Trophoblast cell (in vitro differentiated cells and primary cell): ENCODE measurements around the gene UGT1A10.
A peak's percentile ranks its signal among the peaks of the same experiment; 100 is the strongest.

Experiments used
- DNase-seq, 2 donors: peaks; one replicate each; pipeline ENCODE4 v3.0.0-alpha.2; 2016
- H2AFZ ChIP-seq: 2 replicates; pipeline ENCODE4 v1.6.1; 2013; ENCODE audit warnings: low read length, moderate library complexity, mild to moderate bottlenecking; ENCODE audit not compliant: insufficient read depth, poor library complexity
- H2AK5ac ChIP-seq: 2 replicates; pipeline ENCODE4 v1.6.1; 2013; ENCODE audit warnings: mild to moderate bottlenecking, low read length
- H2BK120ac ChIP-seq: 2 replicates; pipeline ENCODE4 v1.6.1; 2013; ENCODE audit warnings: low read length, mild to moderate bottlenecking, moderate library complexity; ENCODE audit not compliant: insufficient read depth, poor library complexity
- H2BK12ac ChIP-seq: 2 replicates; pipeline ENCODE4 v1.6.1; 2013; ENCODE audit warnings: mild to moderate bottlenecking, low read length, moderate library complexity
- H2BK5ac ChIP-seq: 2 replicates; pipeline ENCODE4 v1.6.1; 2013; ENCODE audit warnings: low read length, low read depth, moderate library complexity, mild to moderate bottlenecking; ENCODE audit not compliant: poor library complexity
- H3K14ac ChIP-seq: 2 replicates; pipeline ENCODE4 v1.6.1; 2013; ENCODE audit warnings: mild to moderate bottlenecking, low read length
- H3K18ac ChIP-seq: 2 replicates; pipeline ENCODE4 v1.6.1; 2013; ENCODE audit warnings: mild to moderate bottlenecking, low read length
- H3K23ac ChIP-seq: 2 replicates; pipeline ENCODE4 v1.6.1; 2013; ENCODE audit warnings: low read length
- H3K27ac ChIP-seq: 2 replicates; pipeline ENCODE4 v1.5.1; 2013; ENCODE audit warnings: low read depth, mild to moderate bottlenecking, inconsistent platforms, low read length, moderate library complexity
- H3K27me3 ChIP-seq: 2 replicates; pipeline ENCODE4 v1.6.1; 2013; ENCODE audit warnings: inconsistent platforms, mild to moderate bottlenecking, low read length, moderate library complexity; ENCODE audit not compliant: insufficient read depth
- H3K36me3 ChIP-seq, 2 experiments: 1 replicate in 1 of 2; 2 replicates in 1 of 2; pipeline ENCODE4 v1.6.1; 2013; ENCODE audit warnings: low read length in 2 of 2, mild to moderate bottlenecking in 2 of 2, moderate library complexity in 1 of 2; ENCODE audit not compliant: insufficient read depth in 2 of 2, control insufficient read depth in 1 of 2
- H3K4ac ChIP-seq: 2 replicates; pipeline ENCODE4 v1.6.1; 2013; ENCODE audit warnings: low read depth, mild to moderate bottlenecking, low read length, moderate library complexity
- H3K4me1 ChIP-seq, 2 experiments: 1 replicate in 1 of 2; 2 replicates in 1 of 2; pipeline ENCODE4 v1.6.1; 2013; ENCODE audit warnings: low read length in 2 of 2, mild to moderate bottlenecking in 2 of 2, moderate library complexity in 1 of 2; ENCODE audit not compliant: insufficient read depth in 2 of 2, control insufficient read depth in 1 of 2
- H3K4me2 ChIP-seq: 2 replicates; pipeline ENCODE4 v1.6.1; 2013; ENCODE audit warnings: inconsistent platforms, mild to moderate bottlenecking, low read length, moderate library complexity
- H3K4me3 ChIP-seq: 2 replicates; pipeline ENCODE4 v1.5.1; 2013; ENCODE audit warnings: mild to moderate bottlenecking, low read depth, low read length, inconsistent platforms
- H3K79me1 ChIP-seq: one replicate; pipeline ENCODE4 v1.6.1; 2013; ENCODE audit warnings: low read length
- H3K79me2 ChIP-seq: 2 replicates; pipeline ENCODE4 v1.6.1; 2013; ENCODE audit warnings: low read length, mild to moderate bottlenecking; ENCODE audit not compliant: control insufficient read depth, insufficient read depth, poor library complexity
- H3K9ac ChIP-seq: 2 replicates; pipeline ENCODE4 v1.6.1; 2013; ENCODE audit warnings: mild to moderate bottlenecking, low read length
- H3K9me3 ChIP-seq: 2 replicates; pipeline ENCODE4 v1.6.1; 2013; ENCODE audit warnings: low read depth, mild to moderate bottlenecking, control low read depth, inconsistent platforms, low read length; ENCODE audit not compliant: insufficient read depth
- H4K12ac ChIP-seq: 2 replicates; pipeline ENCODE4 v1.6.1; 2013; ENCODE audit warnings: low read depth, mild to moderate bottlenecking, low read length, moderate library complexity
- H4K8ac ChIP-seq: 2 replicates; pipeline ENCODE4 v1.6.1; 2013; ENCODE audit warnings: low read depth, mild to moderate bottlenecking, low read length, moderate library complexity
- H4K91ac ChIP-seq: one replicate; pipeline ENCODE4 v1.6.1; 2013; ENCODE audit warnings: low read depth, mild to moderate bottlenecking, low read length, moderate library complexity
- WGBS: extraction: QIAGEN DNeasy Blood & Tissue Kit; methylation state at CpG from one replicate; pipeline ENCODE4 v1.1.7; 2013; ENCODE audit warnings: missing lambda C conversion rate; ENCODE audit not compliant: insufficient read length, insufficient coverage; ENCODE audit errors: extremely low coverage; 5-methylcytosine and 5-hydroxymethylcytosine counted together

Gene UGT1A10

GRCh38 chr2:233756429-233757081 lies 120.3 kb downstream of the UGT1A10 start:
- H3K23ac ChIP-seq, result no peak overlapping the region
- H2BK5ac ChIP-seq, result no peak overlapping the region
- no peak for DNase-seq
- H4K91ac ChIP-seq, result no peak overlapping the region
- no peaks in the 10 kb centered on the region for H3K79me1 ChIP-seq
- H3K4ac ChIP-seq, result no peak overlapping the region
- no peaks in the 10 kb centered on the region for H3K36me3 ChIP-seq
- no peak overlapping the region for H3K9ac ChIP-seq
- no peak overlapping the region for H3K18ac ChIP-seq
- no peak overlapping the region for H4K12ac ChIP-seq
- peaks cover 9% of the 10 kb centered on the region for H3K9me3 ChIP-seq
- no peak overlapping the region for H4K8ac ChIP-seq
- no peak overlapping the region for H3K27ac ChIP-seq
- no peak overlapping the region for H2BK12ac ChIP-seq
- H2AK5ac ChIP-seq, result no peak overlapping the region
- no peak overlapping the region for H2AFZ ChIP-seq
- no CpG with 5 or more reads among the region's 7 CpGs for WGBS
- no peak overlapping the region for H3K4me3 ChIP-seq
- H3K27me3 ChIP-seq, result no peaks in the 10 kb centered on the region
- H2BK120ac ChIP-seq, result no peak overlapping the region
- H3K14ac ChIP-seq, result no peak overlapping the region
- H3K4me2 ChIP-seq, result no peak overlapping the region
- H3K79me2 ChIP-seq, result no peaks in the 10 kb centered on the region
- H3K4me1 ChIP-seq, result no peaks in the 10 kb centered on the region

GRCh38 chr2:233758141-233758540 lies 121.9 kb downstream of the UGT1A10 start:
- Histone ChIP-seq H4K12ac (no peak overlapping the region), H2BK120ac (no peak overlapping the region), H2AFZ (no peak overlapping the region), H3K79me2 (no peaks in the 10 kb centered on the region), H3K18ac (no peak overlapping the region), H3K4me1 (no peaks in the 10 kb centered on the region), H3K4ac (no peak overlapping the region), H3K4me2 (no peak overlapping the region), H2BK12ac (no peak overlapping the region), H2BK5ac (no peak overlapping the region), H2AK5ac (no peak overlapping the region), H3K9ac (no peak overlapping the region), H3K23ac (no peak overlapping the region), H3K27ac (no peak overlapping the region), H3K9me3 (peaks cover 7% of the 10 kb centered on the region), H3K4me3 (no peak overlapping the region), H3K79me1 (no peaks in the 10 kb centered on the region), H4K91ac (no peak overlapping the region), H4K8ac (no peak overlapping the region), H3K27me3 (no peaks in the 10 kb centered on the region), H3K36me3 (no peaks in the 10 kb centered on the region), H3K14ac (no peak overlapping the region)
- DNase-seq, result no peak

GRCh38 chr2:233758849-233759248 lies 122.6 kb downstream of the UGT1A10 start:
- no peak for DNase-seq
- H2AFZ ChIP-seq, result no peak overlapping the region
- no peak overlapping the region for H4K91ac ChIP-seq
- H3K36me3 ChIP-seq, result no peaks in the 10 kb centered on the region
- peaks cover 7% of the 10 kb centered on the region for H3K9me3 ChIP-seq
- H2BK120ac ChIP-seq, result no peak overlapping the region
- no peak overlapping the region for H2BK12ac ChIP-seq
- no peaks in the 10 kb centered on the region for H3K27me3 ChIP-seq
- no peak overlapping the region for H2BK5ac ChIP-seq
- no peak overlapping the region for H4K12ac ChIP-seq
- no peak overlapping the region for H3K9ac ChIP-seq
- no peaks in the 10 kb centered on the region for H3K79me2 ChIP-seq
- no peak overlapping the region for H3K4ac ChIP-seq
- H3K23ac ChIP-seq, result no peak overlapping the region
- no peaks in the 10 kb centered on the region for H3K4me1 ChIP-seq
- no peak overlapping the region for H4K8ac ChIP-seq
- WGBS, result no CpG with 5 or more reads among the region's 2 CpGs
- no peak overlapping the region for H3K18ac ChIP-seq
- H3K79me1 ChIP-seq, result no peaks in the 10 kb centered on the region
- no peak overlapping the region for H3K27ac ChIP-seq
- H2AK5ac ChIP-seq, result no peak overlapping the region
- H3K14ac ChIP-seq, result no peak overlapping the region
- no peak overlapping the region for H3K4me3 ChIP-seq
- H3K4me2 ChIP-seq, result no peak overlapping the region

GRCh38 chr2:233760043-233760442 lies 123.8 kb downstream of the UGT1A10 start, which contains the start of gene UGT1A1:
TSS of gene UGT1A1 (plus strand) at chr2:233760270. CDS start at chr2:233760288, 18 bp downstream.
- Histone ChIP-seq H3K27me3 (no peaks in the 10 kb centered on the region), H3K9ac (no peak within 1 kb of the TSS), H3K14ac (no peak within 1 kb of the TSS), H3K79me1 (no peaks in the 10 kb centered on the region), H4K12ac (no peak within 1 kb of the TSS), H2AK5ac (no peak within 1 kb of the TSS), H3K4ac (no peak within 1 kb of the TSS), H2BK5ac (no peak within 1 kb of the TSS), H4K91ac (no peak within 1 kb of the TSS), H3K18ac (no peak within 1 kb of the TSS), H2AFZ (no peak within 1 kb of the TSS), H3K36me3 (no peaks in the 10 kb centered on the region), H3K4me3 (peak within 1 kb of the TSS; percentile 18), H3K23ac (no peak within 1 kb of the TSS), H3K79me2 (no peaks in the 10 kb centered on the region), H4K8ac (no peak within 1 kb of the TSS), H3K27ac (no peak within 1 kb of the TSS), H3K4me2 (no peak within 1 kb of the TSS), H3K4me1 (no peaks in the 10 kb centered on the region), H2BK120ac (no peak within 1 kb of the TSS), H3K9me3 (peaks cover 5% of the 10 kb centered on the region), H2BK12ac (no peak within 1 kb of the TSS)
- DNase-seq, result no peak
- WGBS, result no CpG with 5 or more reads among the region's 6 CpGs
